A549 (cell line): ENCODE data around the gene BRCC3. TPM values are rescaled to one million over a fixed set of nuclear protein-coding genes. Genes with fewer than 3 reads are reported as not detected.
"Not testable (repeated sequence)": the region's sequence is repeated elsewhere in the genome, so short reads cannot be mapped to it uniquely, and the experiment has no call there.

Source experiments
- ATAC-seq, 2 experiments: fragments of 200-7000 bp in 1 of 2; fragments of >200 bp in 1 of 2; cut with Nextera tagmentation in 1 of 2; cut with Tn5 transposase in 1 of 2; 3 replicates each; pipeline versions ENCODE4 v1.8.0 to v1.9.1; 2018 to 2020; ENCODE audit warnings: mild to moderate bottlenecking in 1 of 2, moderate library complexity in 1 of 2
- CTCF ChIA-PET: fragments of 300-600 bp; sonication (Branson Sonifier 250); formaldehyde crosslinking; extraction: SDS; loops from one replicate; lab custom pipeline; 2021; ENCODE audit warnings: antibody characterized with exemption, inconsistent platforms; lab: Yijun Ruan, JAX
- POLR2A ChIA-PET: fragments of 350-600 bp; formaldehyde crosslinking; extraction: SDS; loops from one replicate; lab custom pipeline; 2021; ENCODE audit warnings: antibody characterized with exemption, inconsistent platforms; lab: Yijun Ruan, JAX
- DNase-seq, 2 experiments: peaks; one replicate each; pipeline versions ENCODE4 v3.0.0 to v3.0.0-alpha.2; 2011 to 2016; ENCODE audit warnings: low read depth in 1 of 2, low spot score in 1 of 2
- FAIRE-seq: peaks from 2 replicates; lab custom pipeline; 2011; peaks lifted over from hg19 to GRCh38; lab: Jason Lieb, UNC
- H3K27ac ChIP-seq, 2 experiments: fragments of >200 bp; sonication (Bioruptor Twin); formaldehyde crosslinking; 3 replicates each; pipeline ENCODE4 v1.5.1; 2016 to 2017
- H3K4me1 ChIP-seq: fragments of >200 bp; sonication (Bioruptor Twin); formaldehyde crosslinking; 3 replicates; pipeline ENCODE4 v1.6.1; 2016
- H3K4me2 ChIP-seq: fragments of >200 bp; sonication (Bioruptor Twin); formaldehyde crosslinking; 3 replicates; pipeline ENCODE4 v1.6.1; 2016
- H3K4me3 ChIP-seq: fragments of >200 bp; sonication (Bioruptor Twin); formaldehyde crosslinking; 3 replicates; pipeline ENCODE4 v1.5.1; 2016
- H3K9me3 ChIP-seq: fragments of >200 bp; sonication (Bioruptor Twin); formaldehyde crosslinking; 3 replicates; pipeline ENCODE4 v1.6.1; 2016
- CTCF ChIP-seq: fragments of >200 bp; sonication (Bioruptor Twin); formaldehyde crosslinking; IDR thresholded peaks from 3 replicates; pipeline ENCODE4 v1.5.1; 2016
- JUNB ChIP-seq: fragments of >200 bp; sonication (Bioruptor Twin); formaldehyde crosslinking; IDR thresholded peaks from 2 replicates; pipeline ENCODE4 v1.6.1; 2016
- MAFK ChIP-seq: fragments of 450-650 bp; IDR thresholded peaks from 2 replicates; pipeline ENCODE4 v1.6.1; 2014; ENCODE audit not compliant: partially characterized antibody
- MAZ ChIP-seq: fragments of 150-350 bp; IDR thresholded peaks from 2 replicates; pipeline ENCODE4 v1.6.1; 2014; ENCODE audit warnings: antibody characterized with exemption, low read depth, low read length, borderline replicate concordance
- MYC ChIP-seq: IDR thresholded peaks from 2 replicates; pipeline ENCODE4 v1.6.1; 2012; ENCODE audit warnings: mild to moderate bottlenecking, inconsistent platforms, low read length, improper control_type of control experiment, borderline replicate concordance
- POLR2A ChIP-seq: IDR thresholded peaks from 2 replicates; pipeline ENCODE4 v1.6.1; 2012; ENCODE audit warnings: mild to moderate bottlenecking, low read length
- RAD21 ChIP-seq, 2 experiments: fragments of >200 bp in 1 of 2; sonication (Bioruptor Twin) in 1 of 2; formaldehyde crosslinking in 1 of 2; IDR thresholded peaks in 1 of 2; conservative IDR thresholded peaks in 1 of 2; 2 replicates in 1 of 2; 3 replicates in 1 of 2; pipeline ENCODE4 v1.6.1; 2012 to 2018; ENCODE audit warnings: inconsistent platforms in 1 of 2
- REST ChIP-seq: fragments of 200-600 bp; sonication (generic); IDR thresholded peaks from 2 replicates; pipeline ENCODE4 v1.6.1; 2016; ENCODE audit warnings: antibody characterized with exemption, mild to moderate bottlenecking, moderate library complexity
- SMC3 ChIP-seq: fragments of >200 bp; sonication (Bioruptor Twin); formaldehyde crosslinking; IDR thresholded peaks from 3 replicates; pipeline ENCODE4 v1.6.1; 2018; ENCODE audit warnings: inconsistent platforms
- WGBS: methylation state at CpG from one replicate; pipeline ENCODE4 v1.1.6; 2017; ENCODE audit errors: missing lambda C conversion rate; 5-methylcytosine and 5-hydroxymethylcytosine counted together
- polyA plus RNA-seq, 4 experiments: library from polyadenylated mRNA; depleted of rRNA in 3 of 4; stranded (reverse); fragments of >200 nt; fragmentation: RNase III in 1 of 4; extraction: RNeasy Plus Mini Kit Qiagen cat#74134 plus additional on column Dnase treatment in 1 of 4; gene quantifications; 2 replicates in 3 of 4; 3 replicates in 1 of 4; pipeline ENCODE4 v1.2.3, GENCODE V29; 2011 to 2017

Gene BRCC3
- polyA plus RNA-seq, 2 of the 4 experiments (the other 2 are of a cell fraction) = 42.0 to 42.9 TPM

DNA sequence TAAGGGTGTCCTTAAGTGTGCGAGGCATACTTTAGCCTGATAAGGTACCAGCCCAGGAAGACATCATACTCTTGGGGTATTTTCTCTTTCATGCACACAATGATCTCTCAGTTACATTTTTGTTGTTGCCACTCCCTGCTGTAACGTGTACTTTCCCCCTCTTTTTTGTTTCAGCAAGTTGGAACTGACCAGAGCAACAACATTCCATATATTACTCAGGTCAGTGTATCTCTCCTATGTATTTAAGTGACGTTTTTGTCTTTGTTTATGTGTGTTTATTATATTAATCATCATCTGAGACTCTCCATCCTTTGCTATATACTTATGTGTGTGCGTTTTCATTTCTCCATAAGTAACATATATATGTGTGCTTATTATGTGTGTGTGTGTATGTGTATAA, 73.6 kb downstream of the BRCC3 start (continued):
- no peak for TF ChIP-seq CTCF
- TF ChIP-seq JUNB = no peak
- TF ChIP-seq MAZ = no peak

DNA sequence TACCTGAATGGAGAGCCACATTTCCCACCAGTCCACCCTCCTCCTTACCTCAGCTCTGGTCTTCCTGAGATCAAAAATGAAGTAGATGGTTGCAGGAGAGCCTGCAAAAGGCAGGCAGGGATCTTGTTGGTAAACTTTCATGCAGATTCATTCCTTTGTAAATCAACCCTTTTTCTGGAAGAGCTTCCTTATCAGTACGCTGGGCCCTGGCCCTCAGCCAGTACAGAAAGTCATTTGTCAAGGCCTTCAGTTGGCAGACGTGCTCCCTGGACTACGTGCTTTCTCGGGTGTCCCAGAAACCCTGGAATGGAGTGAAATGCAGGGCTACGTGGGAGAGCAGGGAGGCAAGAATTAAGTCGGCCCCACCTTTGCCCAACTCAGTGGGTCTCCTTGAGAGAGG, 76.3 kb downstream of the BRCC3 start:
- FAIRE-seq = peak; percentile 100
- CTCF ChIA-PET = not testable (repeated sequence)

DNA sequence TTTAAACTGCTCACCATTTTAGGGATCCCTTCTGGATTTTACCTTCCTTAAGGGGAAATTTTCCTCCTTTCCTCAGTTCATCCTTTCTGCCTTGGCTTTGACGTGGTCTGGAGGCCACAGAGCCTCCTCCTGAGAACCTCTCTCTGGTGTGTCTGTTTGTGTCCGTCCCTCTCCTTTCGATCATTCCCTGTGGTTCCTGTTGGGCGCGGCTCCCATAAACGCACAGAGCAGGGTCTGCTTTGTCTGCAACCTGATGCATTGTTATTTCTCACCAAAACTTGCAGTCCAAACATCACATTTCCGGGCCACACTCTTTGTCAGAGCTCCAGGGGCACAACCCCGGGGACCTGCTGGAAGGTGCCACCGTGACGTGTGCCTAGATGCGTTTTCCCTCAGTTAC, 76.9 kb downstream of the BRCC3 start:
- no CpG with 5 or more reads among the region's 11 CpGs for WGBS
- CTCF ChIA-PET = interaction anchor here (0.6 to 1.7 kb wide), 6 partner anchors 21 to 231 kb away, joined by 3 to 11 read pairs (median 4); no protein-coding TSS in a partner anchor

More for the DNA sequence above, 76.3 kb downstream of the BRCC3 start:
- WGBS = 0% methylated on average over 1 of the region's 6 CpGs
- H3K4me1 ChIP-seq, H3K9me3 ChIP-seq, H3K4me2 ChIP-seq, H3K27ac ChIP-seq, H3K4me3 ChIP-seq, ATAC-seq, POLR2A ChIA-PET, DNase-seq: not testable (repeated sequence)

GRCh38 chrX:155148724-155149537, 77.6 kb downstream of the BRCC3 start:
- peak; percentile 13 for FAIRE-seq
- no peaks in the 10 kb centered on the region for H3K4me1 ChIP-seq
- TF ChIP-seq POLR2A (no peak), SMC3 (peak; percentile 36; the same call in 1 of the 3 replicates), CTCF (peak; percentile 40), REST (no peak), RAD21 (conservative IDR thresholded peaks at IDR 0.05 in 1 of 2, IDR thresholded peaks at IDR 0.05 in 1 of 2) (peak in 1 of 2 experiments; percentile 30; a peak in 2 of 5 replicates), MAFK (peak; percentile 23), MYC (no peak)
- 36% methylated on average over 7 of the region's 7 CpGs for WGBS
- ChIA-PET POLR2A (no interaction called here), CTCF (interaction anchor here (0.6 to 1.7 kb wide), 8 partner anchors 22 to 514 kb away, joined by 3 to 11 read pairs (median 4); no protein-coding TSS in a partner anchor)
- H3K4me3 ChIP-seq = no peak overlapping the region
- H3K4me2 ChIP-seq = no peak overlapping the region
- DNase-seq = peak; percentile 5 to 22
- peak in 1 of 2 experiments; percentile 73; a peak in 3 of 6 replicates for ATAC-seq
- no peaks in the 10 kb centered on the region for H3K9me3 ChIP-seq
- no peak overlapping the region for H3K27ac ChIP-seq

More for the DNA sequence above, 76.9 kb downstream of the BRCC3 start:
- POLR2A ChIA-PET, H3K4me3 ChIP-seq, H3K27ac ChIP-seq, H3K9me3 ChIP-seq, DNase-seq, H3K4me1 ChIP-seq, ATAC-seq, H3K4me2 ChIP-seq: not testable (repeated sequence)
- FAIRE-seq = peak; percentile 7
